NCI-H2081 treated with DMSO at 0.1 percent for 48 hours (cell line): Measurements from ENCODE around the gene MYEOV.

Experiments
- DNase-seq: peaks from one replicate; lab custom pipeline; 2025; lab: John Stamatoyannopoulos, UW

Gene MYEOV

GRCh38 chr11:69301455-69302401 is 7.8 kb downstream of the MYEOV start:
- no peak for DNase-seq

- no peak for DNase-seq
Observed at GRCh38 chr11:69302447-69303020, 8.6 kb downstream of the MYEOV start.

- DNase-seq = no peak
Observed at GRCh38 chr11:69303427-69303826, 9.5 kb downstream of the MYEOV start.

- DNase-seq = no peak
Observed at GRCh38 chr11:69304258-69304657, 10.3 kb downstream of the MYEOV start.

- no peak for DNase-seq
Observed at GRCh38 chr11:69304686-69305085, 10.7 kb downstream of the MYEOV start.

- no peak for DNase-seq
Observed at GRCh38 chr11:69305885-69306540, 12.1 kb downstream of the MYEOV start.

GRCh38 chr11:69306821-69307220 is 12.9 kb downstream of the MYEOV start:
- no peak for DNase-seq

- DNase-seq = no peak
Observed at GRCh38 chr11:69307421-69307820, 13.5 kb downstream of the MYEOV start.

GRCh38 chr11:69307871-69308431 is 14.0 kb downstream of the MYEOV start:
- DNase-seq = no peak

GRCh38 chr11:69308491-69308911 is 14.5 kb downstream of the MYEOV start:
- DNase-seq = no peak

- DNase-seq = no peak
Observed at GRCh38 chr11:69308936-69309615, 15.1 kb downstream of the MYEOV start.

- DNase-seq = no peak
Observed at GRCh38 chr11:69309631-69310280, 15.8 kb downstream of the MYEOV start.

- DNase-seq = no peak
Observed at GRCh38 chr11:69310351-69310750, 16.4 kb downstream of the MYEOV start.

- DNase-seq = no peak
Observed at GRCh38 chr11:69310934-69311766, 17.2 kb downstream of the MYEOV start.

- no peak for DNase-seq
Observed at GRCh38 chr11:69311767-69312385, 17.9 kb downstream of the MYEOV start.

GRCh38 chr11:69312453-69313404 is 18.8 kb downstream of the MYEOV start:
- no peak for DNase-seq

GRCh38 chr11:69313992-69314391 is 20.0 kb downstream of the MYEOV start:
- no peak for DNase-seq

- DNase-seq = no peak
Observed at GRCh38 chr11:69314555-69314954, 20.6 kb downstream of the MYEOV start.

GRCh38 chr11:69316956-69317355 is 23.0 kb downstream of the MYEOV start:
- no peak for DNase-seq
